HUES64 (cell line): Measurements from ENCODE around the gene PDE5A.

Experiments used
- H3K27ac ChIP-seq: 2 replicates; pipeline ENCODE4 v1.7.0; 2013; ENCODE audit warnings: low read depth, low read length, inconsistent platforms
- H3K27me3 ChIP-seq: 2 replicates; pipeline ENCODE4 v1.6.1; 2013; ENCODE audit warnings: mild to moderate bottlenecking, low read length; ENCODE audit not compliant: insufficient read depth
- H3K36me3 ChIP-seq: 2 replicates; pipeline ENCODE4 v1.6.1; 2013; ENCODE audit warnings: mild to moderate bottlenecking, low read length; ENCODE audit not compliant: insufficient read depth
- H3K4me1 ChIP-seq: 2 replicates; pipeline ENCODE4 v1.6.1; 2013; ENCODE audit warnings: mild to moderate bottlenecking, low read length, moderate library complexity; ENCODE audit not compliant: insufficient read depth
- H3K4me3 ChIP-seq: 2 replicates; pipeline ENCODE4 v1.5.1; 2013; ENCODE audit warnings: mild to moderate bottlenecking, low read length, moderate library complexity
- H3K9ac ChIP-seq: 2 replicates; pipeline ENCODE4 v1.6.1; 2013; ENCODE audit warnings: mild to moderate bottlenecking, low read depth, low read length
- H3K9me3 ChIP-seq: 2 replicates; pipeline ENCODE4 v1.6.1; 2013; ENCODE audit warnings: low read depth, low read length; ENCODE audit not compliant: insufficient read depth
- WGBS: fragments of 150-250, 120-280 bp; methylation state at CpG from one replicate; pipeline ENCODE4 v1.1.7; 2013; ENCODE audit warnings: missing lambda C conversion rate; 5-methylcytosine and 5-hydroxymethylcytosine counted together

PDE5A gene

GRCh38 chr4:119581190-119581873, 47.3 kb downstream of the PDE5A start:
- no peaks in the 10 kb centered on the region for H3K36me3 ChIP-seq
- 98% methylated on average over 2 of the region's 3 CpGs for WGBS

GRCh38 chr4:119580293-119580692, 48.3 kb downstream of the PDE5A start:
- H3K9me3 ChIP-seq: no peaks in the 10 kb centered on the region
- 92% methylated on average over 3 of the region's 3 CpGs for WGBS
- H3K4me3 ChIP-seq: no peak overlapping the region
- H3K27me3 ChIP-seq: no peaks in the 10 kb centered on the region
- no peaks in the 10 kb centered on the region for H3K36me3 ChIP-seq
- no peak overlapping the region for H3K27ac ChIP-seq
- H3K4me1 ChIP-seq: no peaks in the 10 kb centered on the region
- no peak overlapping the region for H3K9ac ChIP-seq

More at GRCh38 chr4:119581190-119581873, 47.3 kb downstream of the PDE5A start:
- Histone ChIP-seq H3K4me3 (no peak overlapping the region), H3K27ac (no peak overlapping the region), H3K9ac (no peak overlapping the region), H3K27me3 (no peaks in the 10 kb centered on the region), H3K4me1 (no peaks in the 10 kb centered on the region), H3K9me3 (no peaks in the 10 kb centered on the region)

GRCh38 chr4:119579823-119580222, 48.8 kb downstream of the PDE5A start:
- no peak overlapping the region for H3K9ac ChIP-seq
- H3K9me3 ChIP-seq: no peaks in the 10 kb centered on the region
- H3K27ac ChIP-seq: no peak overlapping the region
- H3K36me3 ChIP-seq: no peaks in the 10 kb centered on the region
- no peak overlapping the region for H3K4me3 ChIP-seq
- 96% methylated on average over 5 of the region's 5 CpGs for WGBS
- no peaks in the 10 kb centered on the region for H3K4me1 ChIP-seq
- no peaks in the 10 kb centered on the region for H3K27me3 ChIP-seq

- WGBS: 84% methylated on average over 5 of the region's 5 CpGs
- no peaks in the 10 kb centered on the region for H3K4me1 ChIP-seq
These were observed 58.2 kb downstream of the PDE5A start for GRCh38 chr4:119570401-119570800.

GRCh38 chr4:119564106-119564505, 64.5 kb downstream of the PDE5A start:
- peaks cover 56% of the 10 kb centered on the region for H3K36me3 ChIP-seq
- peaks cover 24% of the 10 kb centered on the region; the same call in 1 of the 2 replicates for H3K9me3 ChIP-seq
- H3K4me1 ChIP-seq: no peaks in the 10 kb centered on the region
- no peak overlapping the region for H3K9ac ChIP-seq
- H3K4me3 ChIP-seq: no peak overlapping the region
- no peaks in the 10 kb centered on the region for H3K27me3 ChIP-seq
- no peak overlapping the region for H3K27ac ChIP-seq

More at GRCh38 chr4:119570401-119570800, 58.2 kb downstream of the PDE5A start:
- H3K27ac ChIP-seq: no peak overlapping the region
- no peaks in the 10 kb centered on the region for H3K27me3 ChIP-seq
- no peak overlapping the region for H3K9ac ChIP-seq
- no peak overlapping the region for H3K4me3 ChIP-seq
- peaks cover 2% of the 10 kb centered on the region; the same call in 1 of the 2 replicates for H3K9me3 ChIP-seq
- H3K36me3 ChIP-seq: peaks cover 13% of the 10 kb centered on the region

GRCh38 chr4:119559044-119559647, 69.5 kb downstream of the PDE5A start:
- no peaks in the 10 kb centered on the region for H3K27me3 ChIP-seq
- H3K4me1 ChIP-seq: no peaks in the 10 kb centered on the region
- no peak overlapping the region for H3K9ac ChIP-seq
- no peak overlapping the region for H3K27ac ChIP-seq
- peaks cover 10% of the 10 kb centered on the region; the same call in 1 of the 2 replicates for H3K9me3 ChIP-seq
- no peak overlapping the region for H3K4me3 ChIP-seq
- H3K36me3 ChIP-seq: peaks cover 41% of the 10 kb centered on the region

- no peaks in the 10 kb centered on the region for H3K9me3 ChIP-seq
- no peak overlapping the region for H3K4me3 ChIP-seq
- H3K9ac ChIP-seq: no peak overlapping the region
- H3K36me3 ChIP-seq: peaks cover 5% of the 10 kb centered on the region; the same call in 1 of the 2 replicates
- H3K27me3 ChIP-seq: no peaks in the 10 kb centered on the region
- WGBS: 26% methylated on average over 2 of the region's 2 CpGs
- no peak overlapping the region for H3K27ac ChIP-seq
- peaks cover 14% of the 10 kb centered on the region; the same call in 1 of the 2 replicates for H3K4me1 ChIP-seq
These were observed 77.6 kb downstream of the PDE5A start for GRCh38 chr4:119550857-119551532.

GRCh38 chr4:119549639-119550038, 79.0 kb downstream of the PDE5A start:
- H3K27me3 ChIP-seq: no peaks in the 10 kb centered on the region
- H3K36me3 ChIP-seq: no peaks in the 10 kb centered on the region; the same call in 1 of the 2 replicates
- WGBS: 96% methylated on average over 2 of the region's 3 CpGs
- H3K4me1 ChIP-seq: peaks cover 14% of the 10 kb centered on the region; the same call in 1 of the 2 replicates
- H3K9ac ChIP-seq: no peak overlapping the region
- no peaks in the 10 kb centered on the region for H3K9me3 ChIP-seq
- H3K4me3 ChIP-seq: no peak overlapping the region
- no peak overlapping the region for H3K27ac ChIP-seq

- Histone ChIP-seq H3K4me1 (no peaks in the 10 kb centered on the region), H3K27me3 (no peaks in the 10 kb centered on the region), H3K4me3 (no peak overlapping the region), H3K36me3 (peaks cover 27% of the 10 kb centered on the region), H3K9me3 (no peaks in the 10 kb centered on the region), H3K9ac (no peak overlapping the region), H3K27ac (no peak overlapping the region)
- WGBS: 87% methylated on average over 4 of the region's 4 CpGs
These were observed 84.8 kb downstream of the PDE5A start for GRCh38 chr4:119543779-119544178.

- no peaks in the 10 kb centered on the region for H3K9me3 ChIP-seq
- no peak overlapping the region for H3K9ac ChIP-seq
- H3K36me3 ChIP-seq: peaks cover 32% of the 10 kb centered on the region
- H3K27me3 ChIP-seq: no peaks in the 10 kb centered on the region
- H3K27ac ChIP-seq: no peak overlapping the region
- H3K4me1 ChIP-seq: no peaks in the 10 kb centered on the region
- no CpG with 5 or more reads among the region's 1 CpG for WGBS
- no peak overlapping the region for H3K4me3 ChIP-seq
These were observed 85.4 kb downstream of the PDE5A start for GRCh38 chr4:119543187-119543586.

- H3K9ac ChIP-seq: no peak overlapping the region
- peaks cover 10% of the 10 kb centered on the region for H3K4me1 ChIP-seq
- peaks cover 44% of the 10 kb centered on the region for H3K36me3 ChIP-seq
- 96% methylated on average over 1 of the region's 1 CpG for WGBS
- no peaks in the 10 kb centered on the region for H3K27me3 ChIP-seq
- H3K27ac ChIP-seq: no peak overlapping the region
- H3K9me3 ChIP-seq: peaks cover 7% of the 10 kb centered on the region
- no peak overlapping the region for H3K4me3 ChIP-seq
These were observed 88.4 kb downstream of the PDE5A start for GRCh38 chr4:119540249-119540648.
